GM19397 (cell line): ENCODE data around the gene SORCS3.

Source experiments
- ATAC-seq: cut with Tn5 transposase; IDR thresholded peaks from one replicate; pipeline ENCODE4 v1.9.1; 2021; ENCODE audit warnings: mild to moderate bottlenecking, moderate library complexity; ENCODE audit not compliant: unreplicated experiment

SORCS3 gene

DNA sequence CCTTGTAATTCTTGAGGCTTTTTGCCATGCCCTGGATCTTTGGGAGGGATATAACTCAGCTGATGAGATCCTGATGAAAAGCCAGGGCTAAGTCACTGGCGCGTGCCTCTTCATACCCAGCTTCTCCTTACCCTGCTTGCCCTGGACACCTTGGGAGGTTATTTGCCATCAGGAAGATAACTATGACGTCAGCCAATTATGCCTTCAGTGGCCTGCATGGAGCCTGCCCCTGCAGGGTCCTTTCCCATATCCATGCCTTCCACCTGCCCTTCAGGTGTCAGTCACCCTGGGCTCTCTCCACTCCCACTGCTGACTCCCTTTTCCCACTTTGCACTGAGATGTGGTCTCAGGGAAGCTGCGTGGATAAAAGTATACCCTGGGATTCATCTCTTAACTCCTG is 520.1 kb downstream of the SORCS3 start:
- no peak for ATAC-seq

DNA sequence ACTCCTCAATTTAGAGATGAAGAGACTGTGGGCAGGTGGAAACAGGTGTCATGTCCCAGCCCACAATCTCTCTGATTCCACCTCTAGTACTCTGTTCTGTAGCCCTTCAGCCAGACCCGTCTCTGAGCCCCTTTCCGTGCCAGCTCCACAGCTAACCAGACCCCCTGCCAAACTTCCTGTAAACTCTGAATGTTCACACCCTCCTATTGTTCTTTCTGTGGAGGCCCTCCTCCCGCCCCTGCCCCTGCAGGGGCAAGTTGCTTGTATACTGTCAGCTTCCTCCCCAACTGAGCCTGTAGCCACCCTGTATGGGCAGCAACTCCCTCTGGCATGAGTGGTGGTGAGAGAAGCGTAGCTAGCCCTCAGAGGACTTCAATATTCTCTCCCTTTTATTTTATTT is 520.7 kb downstream of the SORCS3 start:
- ATAC-seq, result no peak

DNA sequence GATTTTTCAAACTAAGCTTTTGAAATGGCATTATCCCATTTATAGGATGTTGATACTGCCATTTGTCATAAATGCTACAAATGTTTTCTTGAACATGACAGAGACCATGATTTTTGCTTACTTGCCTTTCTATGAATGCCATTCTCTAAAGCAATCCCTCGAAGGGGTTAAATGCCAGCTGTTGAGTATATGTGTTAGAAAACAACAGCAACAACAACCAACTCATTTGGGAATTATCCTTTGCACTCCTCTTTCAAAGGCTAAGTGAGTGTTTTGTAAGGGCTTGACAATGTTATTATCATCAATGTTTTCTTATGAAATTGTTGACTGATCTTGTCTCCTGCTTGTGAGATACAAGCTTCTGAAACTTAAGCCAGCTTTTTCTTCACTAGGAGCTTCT is 529.4 kb downstream of the SORCS3 start:
- ATAC-seq, result no peak

DNA sequence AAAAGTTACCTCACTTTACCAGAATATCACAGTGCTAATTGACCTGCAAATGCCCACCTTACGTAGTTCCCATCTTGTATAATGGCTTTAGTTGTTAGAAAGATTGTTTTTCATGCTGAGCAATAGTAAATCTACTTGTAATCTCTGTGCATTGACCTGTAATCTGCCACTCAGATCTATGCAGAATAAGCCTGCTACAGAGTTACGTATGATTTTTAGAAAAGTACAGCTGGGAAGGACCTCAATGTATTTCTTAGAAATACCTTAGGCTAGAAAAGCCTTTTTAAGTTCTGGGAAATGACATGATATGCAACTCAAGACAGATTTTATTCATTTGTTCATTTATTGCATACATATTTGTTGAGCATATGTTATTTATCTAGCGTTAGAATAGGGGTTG is 530.9 kb downstream of the SORCS3 start:
- ATAC-seq, result no peak

DNA sequence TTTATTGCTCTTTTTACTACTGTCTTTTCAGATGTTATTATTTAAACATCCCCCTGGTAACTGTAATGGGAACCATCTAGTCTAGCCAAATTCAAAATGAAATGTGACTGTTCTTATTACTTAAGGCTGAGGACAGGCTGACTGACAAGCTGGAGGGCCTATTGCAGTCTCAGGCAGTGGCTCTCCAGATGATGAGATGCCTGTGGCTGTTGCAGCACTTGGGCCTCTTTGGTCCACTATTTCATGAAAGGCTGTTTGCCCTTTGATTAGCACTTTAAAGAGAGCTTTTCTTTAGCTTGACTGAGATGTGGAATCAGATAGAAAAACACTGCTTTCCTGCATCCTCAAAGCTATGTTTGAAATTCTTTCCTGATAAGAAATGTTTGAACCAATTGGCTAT is 540.5 kb downstream of the SORCS3 start:
- ATAC-seq, result no peak

DNA sequence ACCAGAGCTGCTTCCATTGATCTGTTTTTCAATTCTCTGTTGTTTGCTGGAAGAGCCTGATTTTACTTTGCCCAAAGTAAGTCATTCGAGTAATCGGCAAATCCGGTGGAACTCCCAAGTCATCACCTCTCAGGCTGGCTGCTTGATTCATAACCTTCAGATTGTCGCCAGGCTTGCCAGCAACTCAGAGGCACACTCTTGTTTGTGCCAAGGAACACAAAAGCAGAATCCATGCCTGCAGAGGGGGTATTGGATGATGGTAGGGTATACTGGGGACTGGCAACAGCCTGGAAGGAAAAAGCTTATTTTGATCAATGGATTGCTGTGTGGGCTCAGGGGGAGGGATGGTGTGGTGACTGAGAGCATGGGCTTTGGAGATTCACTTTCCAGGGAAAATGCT is 542.4 kb downstream of the SORCS3 start:
- ATAC-seq, result no peak

DNA sequence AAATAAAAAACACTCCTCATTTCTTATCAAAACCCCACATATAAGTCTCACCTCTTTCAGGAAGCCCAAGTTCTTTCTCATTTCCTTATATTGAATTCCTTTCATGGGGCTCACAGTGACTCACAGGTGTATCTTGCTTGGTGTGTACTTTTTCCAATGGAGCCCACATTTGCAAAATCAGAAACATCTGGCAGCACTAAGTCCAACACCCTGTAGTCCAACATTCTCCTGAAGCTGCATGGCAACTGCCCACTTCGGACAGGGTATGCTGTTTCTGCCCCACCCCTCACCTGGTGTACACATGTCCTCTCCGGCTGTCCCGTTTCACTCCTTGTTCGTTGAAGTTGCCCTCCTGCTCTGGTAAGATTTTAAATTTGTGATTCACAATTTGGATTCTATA is 544.1 kb downstream of the SORCS3 start:
- ATAC-seq, result no peak

DNA sequence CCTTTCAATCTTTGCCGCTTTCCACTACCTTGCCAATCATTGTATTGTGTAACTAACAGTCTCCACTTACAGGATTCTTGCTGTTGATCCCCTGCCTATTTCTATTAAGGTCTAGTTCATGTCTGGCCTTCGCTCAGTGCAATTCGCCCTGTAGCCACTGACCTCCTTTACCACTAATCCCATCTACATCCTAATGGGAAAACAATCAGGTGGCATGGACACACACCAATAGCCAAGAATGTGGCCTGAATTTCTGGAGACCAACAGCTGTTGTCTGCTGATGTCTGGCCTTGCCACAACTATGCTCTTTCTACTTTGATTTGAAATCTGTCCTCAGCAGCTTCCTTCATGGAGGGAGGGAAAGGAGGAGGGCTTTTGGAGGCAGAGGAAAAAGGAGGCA is 546.2 kb downstream of the SORCS3 start:
- no peak for ATAC-seq

DNA sequence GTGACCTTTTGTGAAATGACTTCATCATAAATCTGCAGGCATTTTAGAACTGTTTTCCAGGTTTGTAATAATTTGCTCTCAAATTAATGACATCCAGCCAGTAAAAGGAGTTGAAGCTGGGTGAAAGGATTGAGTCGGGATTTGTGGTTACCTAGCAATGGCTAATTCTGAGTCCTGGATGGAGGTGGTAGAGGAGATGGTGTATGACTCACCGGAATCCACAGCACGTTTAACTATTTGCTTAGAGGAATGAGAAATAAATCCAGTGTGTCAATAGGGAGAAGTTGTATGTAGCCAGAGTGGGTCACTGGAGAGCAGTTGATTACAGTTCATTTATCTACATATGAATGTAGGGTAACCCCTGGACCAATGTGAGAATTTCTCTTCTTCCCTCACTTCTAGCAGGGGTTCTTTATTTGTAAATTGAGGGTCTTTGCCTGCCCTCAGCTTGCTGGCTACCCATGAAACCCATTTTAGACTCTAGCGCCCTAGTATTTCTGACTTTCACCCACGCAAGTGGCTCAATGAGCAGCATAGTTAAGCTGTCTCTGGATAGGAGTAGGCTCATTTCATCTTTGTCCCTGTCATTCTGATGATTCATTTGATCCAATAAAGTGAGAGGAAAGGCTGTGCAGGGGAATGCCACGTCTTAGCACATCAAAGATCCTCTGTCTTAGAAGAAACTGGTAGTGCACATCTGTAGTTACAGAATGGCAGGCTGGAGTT is 547.8 kb downstream of the SORCS3 start:
- ATAC-seq, result no peak

DNA sequence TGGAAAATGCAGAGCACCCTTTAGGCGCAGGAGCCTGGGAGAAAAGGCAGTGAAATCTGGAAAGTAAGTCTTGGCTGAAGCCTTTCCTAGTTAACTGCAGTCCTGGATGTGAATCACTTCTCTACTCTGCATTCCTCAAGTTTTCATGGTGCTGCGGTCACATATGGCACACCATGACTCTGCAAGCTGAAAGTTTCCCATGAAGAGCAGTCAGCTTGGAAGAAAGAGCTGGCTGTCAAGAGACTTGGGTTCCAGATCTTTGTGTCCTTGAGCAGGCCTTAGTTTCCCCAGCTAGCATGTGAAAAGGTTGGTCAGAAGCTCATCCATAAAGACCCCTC is 548.3 kb downstream of the SORCS3 start:
- ATAC-seq, result no peak

DNA sequence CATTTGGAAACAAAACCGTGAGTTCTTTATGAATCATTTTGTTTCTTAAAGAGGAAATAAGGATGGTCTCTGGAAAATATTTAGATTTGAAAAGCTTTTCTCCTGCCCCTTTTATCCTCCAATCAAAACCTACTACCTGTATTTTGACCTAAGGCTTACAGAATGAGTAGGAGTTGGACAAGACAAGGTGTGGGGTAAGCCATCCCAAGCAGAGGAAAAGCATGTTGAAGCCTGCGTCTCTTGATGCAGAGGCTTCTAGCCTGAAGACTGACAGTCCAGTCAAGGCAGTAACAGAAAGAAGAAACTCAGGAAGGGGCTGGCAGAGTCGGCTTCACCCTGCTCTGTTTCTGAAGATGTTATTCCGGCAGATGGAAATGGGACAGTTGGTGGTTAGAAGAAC is 551.1 kb downstream of the SORCS3 start:
- no peak for ATAC-seq

DNA sequence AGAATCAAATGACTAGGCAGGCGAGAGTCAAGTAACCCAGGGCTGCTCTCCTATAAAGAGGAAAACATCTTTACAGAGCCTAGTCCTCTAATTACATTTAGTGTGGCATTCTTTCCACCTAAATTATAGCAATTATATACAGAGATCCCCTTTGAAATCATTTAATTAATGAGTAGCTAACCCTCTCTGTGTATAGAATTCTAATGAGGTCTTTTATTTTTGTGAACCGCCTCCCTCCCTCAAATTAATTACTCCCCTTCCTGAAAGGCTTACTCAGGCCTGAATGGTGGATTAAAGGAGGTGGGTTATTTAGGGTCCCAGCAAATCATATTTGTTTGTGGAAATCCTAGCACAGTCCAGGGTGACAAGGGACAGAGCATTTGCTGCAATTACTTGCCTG is 551.8 kb downstream of the SORCS3 start:
- ATAC-seq, result no peak

DNA sequence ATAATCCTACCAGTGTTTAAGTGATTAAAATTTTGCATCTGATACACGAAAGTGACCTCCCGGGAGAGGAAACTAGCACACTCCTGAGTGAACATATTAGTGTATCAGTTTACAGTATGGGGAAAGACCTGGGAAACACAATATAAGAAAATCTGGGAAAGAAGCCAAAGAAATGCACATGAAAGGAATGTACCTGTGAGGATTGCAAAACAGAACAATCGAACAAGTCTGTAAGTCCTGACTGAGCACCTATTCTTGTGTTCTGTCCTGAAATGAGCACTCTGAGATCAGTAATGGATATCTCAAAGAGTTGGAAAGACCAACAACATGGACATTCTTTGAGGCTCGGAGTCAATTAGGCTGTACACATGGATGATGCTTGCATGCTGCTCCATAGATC is 554.7 kb downstream of the SORCS3 start:
- ATAC-seq, result no peak

DNA sequence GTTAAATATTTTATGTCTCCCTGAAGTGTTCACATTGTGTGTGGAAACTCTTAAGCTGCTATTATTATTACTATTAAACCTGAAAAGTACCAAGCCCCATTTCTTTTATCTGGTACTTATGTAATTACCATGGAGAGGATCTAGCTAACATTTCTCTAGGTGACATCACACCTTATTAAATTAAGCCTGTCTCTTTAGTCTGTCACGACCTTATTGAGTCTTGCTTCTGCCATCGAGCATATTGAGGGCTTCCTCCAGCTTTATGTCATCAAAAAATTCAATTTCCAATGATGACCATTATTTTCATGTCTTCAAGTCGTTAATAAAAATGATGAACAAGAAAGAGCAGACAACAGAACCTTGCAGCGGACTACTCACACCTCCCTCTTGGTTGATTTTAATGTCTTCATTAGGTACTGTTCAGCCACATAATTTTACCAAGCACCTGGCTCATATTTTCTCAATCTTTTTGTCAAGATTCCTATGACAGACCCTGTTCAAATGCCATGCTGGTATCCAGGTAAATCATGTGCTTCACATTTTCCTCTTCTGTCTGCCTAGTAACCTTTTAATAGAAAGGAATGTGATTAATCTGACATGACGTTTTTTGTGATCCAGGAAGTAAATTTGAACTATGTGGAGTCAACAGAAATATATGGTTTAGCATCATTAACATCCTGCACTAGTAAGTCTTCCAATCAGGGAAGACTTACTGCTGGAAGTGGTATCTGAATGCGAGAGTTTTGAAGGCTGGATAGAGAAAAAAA is 556.7 kb downstream of the SORCS3 start:
- no peak for ATAC-seq

DNA sequence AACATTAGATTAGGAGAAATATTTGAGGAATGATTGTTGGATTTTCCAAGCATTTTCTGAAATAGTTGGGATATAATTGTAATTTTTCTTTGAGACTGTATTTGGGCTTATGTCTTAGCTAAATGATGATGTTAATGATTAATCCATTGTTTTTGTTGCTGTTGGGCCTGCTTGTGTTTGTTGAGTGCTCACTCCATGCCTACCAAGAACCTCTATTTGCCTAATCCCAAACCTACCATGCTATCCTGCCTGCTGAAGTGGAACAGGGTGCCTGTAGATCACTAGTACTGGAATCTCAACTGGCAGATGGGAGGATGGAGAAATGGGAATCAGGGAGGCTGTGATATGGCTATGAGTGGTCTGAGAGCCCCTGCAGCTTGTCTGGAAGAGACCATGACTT is 565.5 kb downstream of the SORCS3 start:
- no peak for ATAC-seq

DNA sequence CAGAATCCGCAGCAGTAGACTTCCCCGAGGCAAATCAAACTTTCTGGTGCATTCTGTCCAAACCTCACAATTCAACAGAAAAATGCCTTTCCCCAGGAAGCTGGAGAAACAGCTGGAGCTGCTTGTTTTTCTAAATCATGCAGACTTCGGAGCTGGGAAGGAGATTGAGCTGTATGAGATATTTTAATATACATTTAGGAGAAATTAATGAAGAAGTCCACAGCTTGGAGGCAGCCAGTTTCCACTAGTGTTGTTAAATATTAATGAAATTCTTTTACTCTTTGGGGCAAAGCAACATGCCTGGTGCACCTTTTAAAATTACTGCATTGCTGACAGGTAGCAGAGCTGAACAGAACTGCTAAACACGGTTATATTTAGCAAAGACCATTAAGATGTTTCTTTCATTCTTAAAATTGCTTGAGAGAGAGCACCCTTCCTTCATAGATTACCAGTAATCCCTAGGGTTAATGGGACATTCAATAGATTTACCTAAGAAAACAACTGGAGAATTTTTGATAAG is 566.4 kb downstream of the SORCS3 start:
- no peak for ATAC-seq

DNA sequence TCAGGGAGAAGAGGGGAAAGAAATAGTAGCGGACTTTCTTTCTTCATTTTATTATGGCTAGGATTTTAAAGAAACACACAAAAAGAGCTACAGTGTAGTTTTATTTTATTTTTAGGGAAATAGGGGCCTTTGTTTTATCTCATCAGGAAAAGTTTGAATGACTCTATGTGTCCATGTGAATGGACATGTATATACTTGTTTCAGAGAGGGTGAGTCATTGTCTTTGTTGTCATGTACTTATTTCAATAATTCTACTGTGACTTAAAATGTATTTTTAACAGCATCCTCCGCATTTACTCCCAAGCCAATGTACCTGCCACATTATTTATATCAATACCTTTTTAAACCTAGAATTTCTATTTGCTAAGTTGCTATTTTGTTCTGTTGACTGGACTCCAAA is 569.5 kb downstream of the SORCS3 start:
- ATAC-seq, result no peak

DNA sequence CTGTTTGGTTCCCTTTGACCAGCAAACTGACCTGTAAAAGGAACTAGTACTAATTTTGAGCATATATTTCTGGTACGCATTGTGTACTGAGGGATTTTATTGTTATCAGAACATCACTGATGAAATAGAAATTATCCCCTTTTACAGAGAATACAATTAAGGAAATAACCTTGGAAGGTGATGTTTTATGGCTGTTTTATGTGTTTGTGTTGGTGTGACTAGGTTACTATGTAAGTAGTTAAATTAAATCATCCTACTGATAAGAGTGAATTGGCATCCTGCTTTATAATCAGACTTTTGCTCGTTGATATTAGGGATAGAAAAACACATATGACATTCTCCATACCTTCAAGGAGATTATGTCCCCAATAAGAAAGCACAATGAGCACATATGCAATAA is 596.6 kb downstream of the SORCS3 start:
- no peak for ATAC-seq

DNA sequence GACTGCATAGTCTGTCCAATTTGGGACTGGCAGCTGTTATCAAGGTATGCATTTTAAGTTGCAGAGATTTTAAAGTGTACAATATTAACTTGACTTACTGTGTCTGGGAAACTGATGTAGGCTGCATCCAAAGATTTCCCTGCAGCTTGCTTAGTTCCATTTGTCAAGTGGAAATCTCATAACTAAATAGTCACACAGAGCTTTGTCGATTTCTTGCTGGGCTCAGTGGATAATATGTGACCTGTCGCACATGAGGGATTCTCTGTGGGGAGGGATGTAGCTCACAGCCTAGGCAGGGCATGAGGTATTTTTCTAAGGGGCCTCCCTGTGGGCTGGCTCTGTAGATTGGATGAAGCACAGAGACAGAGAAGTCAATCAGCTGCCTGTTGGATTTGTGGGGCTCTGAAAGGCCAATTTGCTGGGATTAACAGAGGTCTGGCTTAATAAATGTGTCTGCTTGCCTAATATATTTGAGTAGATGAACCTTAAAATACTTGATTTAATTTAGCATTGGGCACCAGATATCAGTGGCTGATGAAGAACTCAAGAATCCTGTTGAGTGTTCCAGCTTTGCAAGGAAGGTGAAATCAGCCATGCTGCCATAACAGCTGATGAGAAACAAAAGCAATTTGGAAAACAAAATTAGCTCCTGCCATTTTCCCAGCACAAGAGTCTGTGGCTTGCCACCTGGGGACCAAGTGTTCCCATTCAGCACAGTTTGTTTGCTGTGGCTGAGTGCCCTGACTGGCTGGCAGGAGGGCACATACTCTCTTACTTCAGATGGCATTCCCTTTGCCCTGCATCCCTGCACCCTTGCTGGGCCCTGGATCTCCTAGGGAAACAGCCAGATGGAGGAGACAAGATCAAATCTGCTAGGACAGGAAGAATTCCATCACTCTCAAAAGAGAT is 598.5 kb downstream of the SORCS3 start:
- ATAC-seq, result no peak

DNA sequence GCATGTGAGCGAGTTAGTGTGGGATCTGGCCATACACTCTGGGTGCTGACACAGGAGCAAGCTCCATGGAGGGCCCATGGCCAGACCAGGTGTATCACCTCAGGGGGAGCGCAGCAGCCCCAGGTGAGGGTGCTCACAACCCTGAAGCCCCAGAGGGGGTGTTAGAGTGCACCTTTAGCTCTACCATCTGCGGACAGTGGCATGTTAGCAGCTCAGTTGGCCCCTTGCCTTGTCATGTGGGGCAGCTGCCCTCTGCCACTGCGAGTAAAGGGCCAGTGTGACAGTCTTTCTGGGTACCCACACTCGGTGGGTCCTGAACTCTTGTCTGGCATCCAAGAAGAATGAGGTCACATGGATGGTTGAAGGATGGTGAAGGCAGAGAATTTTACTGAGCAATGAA is 600.2 kb downstream of the SORCS3 start:
- ATAC-seq, result no peak

DNA sequence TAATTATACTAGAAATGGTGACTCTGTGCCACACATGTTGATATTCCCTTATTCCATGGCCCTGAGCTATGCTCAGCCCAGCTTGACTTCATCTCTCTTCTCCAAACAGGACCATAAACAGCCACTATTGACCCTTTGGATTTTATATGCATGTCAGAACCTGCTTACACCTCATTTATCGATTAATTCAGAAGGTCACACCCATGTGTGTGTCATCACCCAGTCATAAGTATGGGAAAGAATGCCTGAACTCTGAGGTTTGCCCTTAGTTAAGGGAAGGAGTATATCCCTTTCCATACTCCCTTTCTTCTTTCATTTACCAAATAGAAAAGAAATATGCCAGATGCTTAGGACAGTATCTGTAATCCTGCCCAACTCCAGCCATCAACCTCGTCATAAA is 602.3 kb downstream of the SORCS3 start:
- ATAC-seq, result no peak

DNA sequence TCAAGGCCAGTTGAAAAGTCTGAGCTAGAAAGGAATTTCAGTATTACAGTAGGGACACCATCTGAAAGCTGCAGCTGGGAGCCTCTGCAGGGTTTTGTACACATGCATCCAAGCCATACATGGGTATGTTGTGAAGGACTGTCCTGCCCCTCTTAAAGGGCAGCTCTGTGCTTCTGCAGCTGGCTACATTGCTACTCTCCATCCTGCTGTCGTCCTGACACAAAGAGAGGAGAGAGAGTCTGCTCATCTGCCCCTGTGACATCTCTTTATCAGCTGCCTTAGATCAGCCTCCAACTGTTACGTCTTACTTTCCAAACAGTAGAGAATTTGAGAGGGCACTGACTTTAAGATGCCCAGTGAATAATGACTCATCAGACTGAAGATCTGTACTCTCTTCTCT is 602.7 kb downstream of the SORCS3 start:
- no peak for ATAC-seq
